ENCODE results near the gene MAGI2. TPM values are rescaled to one million over a fixed set of nuclear protein-coding genes. Genes with fewer than 3 reads are reported as not detected.

The MAGI2 gene
- total RNA-seq, 1 experiment from 2014 or later = 0.34 TPM

- ChIA-PET POLR2A (ENCODE audit: low non-redundant PET) (no interaction called here), CTCF (no interaction called here)
- H3K27ac ChIP-seq (ENCODE audit: low read depth, low read length, poor library complexity, severe bottlenecking) = no peak overlapping the region
- no TSS peak for BruUV-seq (replicated peaks)
- peak overlapping the region; percentile 3 for H3K4me3 ChIP-seq (ENCODE audit: low read depth, low read length, poor library complexity, severe bottlenecking)
- H3K4me1 ChIP-seq (ENCODE audit: insufficient read depth, low read length, poor library complexity, severe bottlenecking) = peaks cover 56% of the 10 kb centered on the region
- intact Hi-C loops (cut with micrococcal nuclease; ENCODE audit: unreplicated experiment) = no loop called here
- H3K9me3 ChIP-seq (ENCODE audit: low read depth, low read length, poor library complexity, severe bottlenecking) = no peaks in the 10 kb centered on the region
- peaks cover under 1% of the 10 kb centered on the region for H3K27me3 ChIP-seq (replicated peaks; ENCODE audit: insufficient read depth, low read depth, low read length, poor library complexity)
- TF ChIP-seq EZH2 (IDR thresholded peaks at IDR 0.05; ENCODE audit: borderline replicate concordance, low read depth, low read length, poor library complexity, severe bottlenecking) = no peak
- no peak for TF ChIP-seq CTCF (conservative IDR thresholded peaks at IDR 0.05; ENCODE audit: low read depth, low read length)
- no peaks in the 10 kb centered on the region for H3K36me3 ChIP-seq (ENCODE audit: insufficient read depth, low read length, poor library complexity, severe bottlenecking)
- DNase-seq (ENCODE audit: low spot score) = peak; percentile 93
These were observed 1277.3 kb downstream of the MAGI2 start for GRCh38 chr7:78176171-78176570.

DNA sequence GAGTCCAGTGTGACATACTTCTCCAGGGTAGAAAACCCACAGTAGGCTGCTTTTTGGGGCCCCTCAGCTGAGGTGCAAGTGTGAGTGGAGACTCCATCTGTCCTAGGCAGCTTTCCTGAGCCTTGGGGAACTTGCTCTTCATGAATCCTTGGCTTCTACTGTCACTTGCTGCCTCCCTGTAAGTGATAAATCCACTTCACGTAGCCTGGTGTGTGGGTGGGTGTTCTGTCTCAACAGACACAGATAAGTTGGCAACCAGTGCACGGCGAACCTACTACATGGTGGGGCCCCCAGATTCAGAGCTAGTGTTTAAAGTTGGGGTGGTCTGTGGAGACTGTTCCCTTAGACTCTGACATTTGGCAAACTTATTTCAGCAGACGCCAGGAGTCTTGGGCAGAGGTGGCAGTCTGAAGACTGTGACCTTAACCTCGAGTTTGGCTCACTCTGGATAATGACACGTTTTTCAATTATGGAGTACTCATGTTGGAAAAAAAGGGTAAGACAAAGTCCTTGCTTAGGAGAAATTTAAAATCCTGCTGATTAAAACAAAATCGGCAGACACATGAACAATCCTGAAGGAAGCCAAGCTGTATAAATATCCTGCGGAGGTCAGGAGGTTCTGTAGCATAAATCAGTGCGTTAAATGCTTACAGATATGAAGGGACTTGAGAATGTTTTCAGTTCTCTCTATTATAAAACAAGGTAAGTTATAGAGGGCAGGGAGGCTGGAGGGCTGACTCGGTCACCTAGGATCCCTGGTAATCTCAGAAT lies 1278.0 kb downstream of the MAGI2 start:
- H3K4me1 ChIP-seq (ENCODE audit: insufficient read depth, low read length, poor library complexity, severe bottlenecking) = peaks cover 56% of the 10 kb centered on the region
- ChIA-PET POLR2A (ENCODE audit: low non-redundant PET) (no interaction called here), CTCF (no interaction called here)
- TF ChIP-seq CTCF (conservative IDR thresholded peaks at IDR 0.05; ENCODE audit: low read depth, low read length) (no peak), EZH2 (IDR thresholded peaks at IDR 0.05; ENCODE audit: borderline replicate concordance, low read depth, low read length, poor library complexity, severe bottlenecking) (no peak)
- intact Hi-C loops (cut with micrococcal nuclease; ENCODE audit: unreplicated experiment) = no loop called here
- H3K27ac ChIP-seq (ENCODE audit: low read depth, low read length, poor library complexity, severe bottlenecking) = no peak overlapping the region
- BruUV-seq (replicated peaks) = no TSS peak
- H3K36me3 ChIP-seq (ENCODE audit: insufficient read depth, low read length, poor library complexity, severe bottlenecking) = no peaks in the 10 kb centered on the region
- H3K4me3 ChIP-seq (ENCODE audit: low read depth, low read length, poor library complexity, severe bottlenecking) = peak overlapping the region; percentile 3
- DNase-seq (ENCODE audit: low spot score) = peak; percentile 17
- H3K9me3 ChIP-seq (ENCODE audit: low read depth, low read length, poor library complexity, severe bottlenecking) = no peaks in the 10 kb centered on the region
- H3K27me3 ChIP-seq (replicated peaks; ENCODE audit: insufficient read depth, low read depth, low read length, poor library complexity) = no peaks in the 10 kb centered on the region

DNA sequence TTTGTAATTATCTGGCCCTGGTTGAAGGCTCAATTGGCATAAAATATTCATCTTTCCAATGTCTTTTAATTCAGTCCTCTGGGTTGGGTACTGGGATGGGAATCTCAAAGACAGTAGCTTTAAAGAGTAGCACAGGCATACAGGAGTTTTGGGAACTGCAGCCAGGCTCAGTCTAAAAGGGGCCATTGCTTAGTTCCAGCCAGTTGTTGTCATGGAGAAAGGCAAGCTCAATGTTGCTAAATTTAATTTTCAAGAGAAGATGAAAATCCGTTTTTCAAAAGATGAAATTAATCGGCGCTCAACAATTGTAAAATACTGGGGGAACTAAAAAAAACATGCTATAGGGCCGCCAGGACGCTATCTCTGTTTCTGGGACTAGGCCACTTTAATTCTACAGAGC lies 1279.8 kb downstream of the MAGI2 start:
- DNase-seq (ENCODE audit: low spot score) = no peak
- intact Hi-C loops (cut with micrococcal nuclease; ENCODE audit: unreplicated experiment) = no loop called here
- POLR2A ChIA-PET (ENCODE audit: low non-redundant PET) = no interaction called here
- Histone ChIP-seq H3K27me3 (replicated peaks; ENCODE audit: insufficient read depth, low read depth, low read length, poor library complexity) (no peaks in the 10 kb centered on the region), H3K4me3 (ENCODE audit: low read depth, low read length, poor library complexity, severe bottlenecking) (no peak overlapping the region), H3K4me1 (ENCODE audit: insufficient read depth, low read length, poor library complexity, severe bottlenecking) (peaks cover 43% of the 10 kb centered on the region), H3K9me3 (ENCODE audit: low read depth, low read length, poor library complexity, severe bottlenecking) (no peaks in the 10 kb centered on the region), H3K36me3 (ENCODE audit: insufficient read depth, low read length, poor library complexity, severe bottlenecking) (no peaks in the 10 kb centered on the region), H3K27ac (ENCODE audit: low read depth, low read length, poor library complexity, severe bottlenecking) (no peak overlapping the region)
- BruUV-seq (replicated peaks) = no TSS peak
- TF ChIP-seq EZH2 (IDR thresholded peaks at IDR 0.05; ENCODE audit: borderline replicate concordance, low read depth, low read length, poor library complexity, severe bottlenecking) (no peak), CTCF (conservative IDR thresholded peaks at IDR 0.05; ENCODE audit: low read depth, low read length) (no peak)
- CTCF ChIA-PET = no interaction called here

Data from A673 (cell line).